HCT116 (cell line): ENCODE results near the gene MCCD1. TPM values are rescaled to one million over a fixed set of nuclear protein-coding genes. Genes with fewer than 3 reads are reported as not detected.

Source experiments
- ATAC-seq: fragments of 200-7000 bp; cut with Tn5 transposase; 2 replicates; pipeline ENCODE4 v1.9.1; 2020; ENCODE audit warnings: mild to moderate bottlenecking, moderate library complexity
- BruUV-seq: library from RNA; stranded (reverse); fragments of 400-500 nt; replicated peaks from 2 replicates; lab custom pipeline; 2021; lab: Mats Ljungman, UMichigan
- CTCF ChIA-PET: fragments of 300-600 bp; sonication (Branson Sonifier 250); formaldehyde crosslinking; loops from one replicate; lab custom pipeline; 2021; ENCODE audit warnings: antibody characterized with exemption; lab: Charles Lee
- POLR2A ChIA-PET: fragments of 300-600, 350-600 bp; sonication (Branson Sonifier 250); formaldehyde crosslinking; loops from one replicate; lab custom pipeline; 2021; ENCODE audit warnings: antibody characterized with exemption; lab: Charles Lee
- RAD21 ChIA-PET, 2 experiments: fragments of 300-600 bp; sonication (Branson Sonifier 250); formaldehyde crosslinking; loops; one replicate each; lab custom pipeline; 2023; ENCODE audit warnings: low total read pairs in 2 of 2; ENCODE audit not compliant: uncharacterized antibody in 2 of 2, unreplicated experiment in 2 of 2, low non-redundant PET in 1 of 2; lab: Charles Lee
- DNase-seq: peaks from one replicate; pipeline ENCODE4 v3.0.0-alpha.2; 2010; ENCODE audit warnings: low read depth, low spot score
- H2AFZ ChIP-seq: fragments of 200-600 bp; shearing (Covaris generic), sonication (generic); 2 replicates; pipeline ENCODE4 v1.6.1; 2017; ENCODE audit warnings: low read depth, mixed run types, mixed read lengths, antibody characterized with exemption, low read length; ENCODE audit not compliant: poor library complexity, severe bottlenecking
- H3K27ac ChIP-seq: 2 replicates; pipeline ENCODE4 v1.5.1; 2012; ENCODE audit warnings: low read depth, low read length
- H3K27me3 ChIP-seq: fragments of 200-600 bp; sonication (generic); 2 replicates; pipeline ENCODE4 v1.6.1; 2016; ENCODE audit warnings: mixed run types, low read length, mixed read lengths; ENCODE audit not compliant: insufficient read depth
- H3K36me3 ChIP-seq, 2 experiments: fragments of 200-500 bp in 1 of 2; fragments of 200-600 bp in 1 of 2; sonication (Bioruptor generic) in 1 of 2; sonication (generic) in 1 of 2; 2 replicates each; pipeline versions ENCODE4 v1.5.1 to v1.6.1; 2014 to 2016; ENCODE audit warnings: low read length in 2 of 2, inconsistent platforms in 1 of 2, mixed read lengths in 1 of 2, mixed run types in 1 of 2; ENCODE audit not compliant: insufficient read depth in 2 of 2, control insufficient read depth in 1 of 2
- H3K4me1 ChIP-seq, 2 experiments: fragments of 200-600 bp in 1 of 2; sonication (generic) in 1 of 2; 2 replicates each; pipeline versions ENCODE4 v1.5.1 to v1.6.1; 2012 to 2017; ENCODE audit warnings: low read length in 2 of 2, inconsistent platforms in 1 of 2, mild to moderate bottlenecking in 1 of 2, mixed read lengths in 1 of 2, mixed run types in 1 of 2, moderate library complexity in 1 of 2; ENCODE audit not compliant: insufficient read depth in 2 of 2, control insufficient read depth in 1 of 2
- H3K4me2 ChIP-seq: fragments of 200-600 bp; sonication (generic); 2 replicates; pipeline ENCODE4 v1.6.1; 2017; ENCODE audit warnings: mixed run types, low read length, mixed read lengths
- H3K4me3 ChIP-seq, 2 experiments: fragments of 200-600 bp in 1 of 2; sonication (generic) in 1 of 2; replicated peaks in 1 of 2; 2 replicates each; pipeline ENCODE4 v1.5.1; 2011 to 2016; ENCODE audit warnings: low read length in 2 of 2, control low read depth in 1 of 2, low read depth in 1 of 2, mild to moderate bottlenecking in 1 of 2, mixed read lengths in 1 of 2, mixed run types in 1 of 2
- H3K79me2 ChIP-seq: fragments of 200-600 bp; sonication (generic); 2 replicates; pipeline ENCODE4 v1.6.1; 2017; ENCODE audit warnings: mild to moderate bottlenecking, mixed run types, low read length, moderate library complexity, mixed read lengths; ENCODE audit not compliant: insufficient read depth
- H3K9ac ChIP-seq: fragments of 200-600 bp; sonication (generic); 2 replicates; pipeline ENCODE4 v1.6.1; 2016; ENCODE audit warnings: low read length, mixed read lengths
- H3K9me2 ChIP-seq: fragments of 200-600 bp; sonication (generic), shearing (Covaris generic); 2 replicates; pipeline ENCODE4 v1.6.1; 2017; ENCODE audit warnings: mixed run types, mild to moderate bottlenecking, moderate library complexity; ENCODE audit not compliant: insufficient read depth
- H3K9me3 ChIP-seq, 2 experiments: fragments of 200-500 bp in 1 of 2; fragments of 200-600 bp in 1 of 2; sonication (Bioruptor generic) in 1 of 2; sonication (generic) in 1 of 2; 2 replicates each; pipeline ENCODE4 v1.6.1; 2014 to 2017; ENCODE audit warnings: low read length in 2 of 2, mixed read lengths in 2 of 2, inconsistent platforms in 1 of 2, low read depth in 1 of 2, mild to moderate bottlenecking in 1 of 2, mixed run types in 1 of 2, moderate library complexity in 1 of 2; ENCODE audit not compliant: control insufficient read depth in 1 of 2, insufficient read depth in 1 of 2
- H4K20me1 ChIP-seq: fragments of 200-600 bp; sonication (generic), shearing (Covaris generic); 2 replicates; pipeline ENCODE4 v1.6.1; 2017; ENCODE audit warnings: mixed run types, mild to moderate bottlenecking, moderate library complexity; ENCODE audit not compliant: insufficient read depth
- CBX3 ChIP-seq: IDR thresholded peaks from 2 replicates; pipeline ENCODE4 v1.6.1; 2012; ENCODE audit warnings: low read depth
- CEBPB ChIP-seq: IDR thresholded peaks from 2 replicates; pipeline ENCODE4 v1.6.1; 2012; ENCODE audit warnings: low read depth
- EGR1 ChIP-seq: IDR thresholded peaks from 2 replicates; pipeline ENCODE4 v1.6.1; 2012; ENCODE audit warnings: low read depth
- EZH2 ChIP-seq: fragments of 200-600 bp; sonication (generic); IDR thresholded peaks from 2 replicates; pipeline ENCODE4 v1.6.1; 2017; ENCODE audit warnings: antibody characterized with exemption, mixed run types
- EZH2phosphoT487 ChIP-seq: fragments of 200-600 bp; IDR thresholded peaks from 2 replicates; pipeline ENCODE4 v1.6.1; 2018; ENCODE audit warnings: antibody characterized with exemption, borderline replicate concordance
- JUND ChIP-seq: IDR thresholded peaks from 2 replicates; pipeline ENCODE4 v1.6.1; 2012
- POLR2A ChIP-seq: IDR thresholded peaks from 2 replicates; pipeline ENCODE4 v1.7.0; 2011; ENCODE audit warnings: borderline replicate concordance; ENCODE audit not compliant: insufficient read depth, insufficient read length; ENCODE audit errors: extremely low read depth
- RAD21 ChIP-seq: IDR thresholded peaks from 2 replicates; pipeline ENCODE4 v1.6.1; 2012; ENCODE audit warnings: low read depth, mild to moderate bottlenecking
- SIN3A ChIP-seq: IDR thresholded peaks from 2 replicates; pipeline ENCODE4 v1.6.1; 2012; ENCODE audit warnings: low read depth
- SRF ChIP-seq: IDR thresholded peaks from 2 replicates; pipeline ENCODE4 v1.6.1; 2012; ENCODE audit warnings: low read depth
- TCF7L2 ChIP-seq: IDR thresholded peaks from 2 replicates; pipeline ENCODE4 v1.7.0; 2011; ENCODE audit warnings: borderline replicate concordance, inconsistent platforms; ENCODE audit not compliant: insufficient read depth, insufficient read length; ENCODE audit errors: extremely low read depth
- ZNF274 ChIP-seq: fragments of 200-500 bp; sonication (Bioruptor generic); IDR thresholded peaks from 2 replicates; pipeline ENCODE4 v1.6.1; 2014; ENCODE audit warnings: mild to moderate bottlenecking, low read depth, low read length, inconsistent platforms
- intact Hi-C: fragments of 100-400 bp; cut with micrococcal nuclease; formaldehyde crosslinking; loops from 2 replicates; pipeline ENCODE4 v1.10.0; 2022
- total RNA-seq: library from RNA; stranded (reverse); gene quantifications from one replicate; pipeline ENCODE4 v1.2.1, GENCODE V29; 2021; ENCODE audit not compliant: unreplicated experiment
- TF ChIP-seq, protein P1 (sequence below): IDR thresholded peaks from 2 replicates; pipeline ENCODE4 v1.6.1; 2012
- TF ChIP-seq, protein P2 (sequence below), 3 experiments: fragments of 200-600 bp in 1 of 3; sonication (generic) in 1 of 3; IDR thresholded peaks in 2 of 3; conservative IDR thresholded peaks in 1 of 3; 2 replicates each; pipeline ENCODE4 v1.5.1; 2012 to 2017; ENCODE audit warnings: low read depth in 2 of 3, low read length in 2 of 3, antibody characterized with exemption in 1 of 3, borderline replicate concordance in 1 of 3, control low read depth in 1 of 3, mild to moderate bottlenecking in 1 of 3, mixed read lengths in 1 of 3, mixed run types in 1 of 3, moderate library complexity in 1 of 3; ENCODE audit not compliant: insufficient read depth in 1 of 3
- TF ChIP-seq, protein P3 (sequence below): IDR thresholded peaks from 2 replicates; pipeline ENCODE4 v1.6.1; 2012; ENCODE audit warnings: low read depth
- TF ChIP-seq, protein P4 (sequence below): IDR thresholded peaks from 2 replicates; pipeline ENCODE4 v1.6.1; 2012

The MCCD1 gene
- total RNA-seq, 1 experiment from 2014 or later: not detected

DNA sequence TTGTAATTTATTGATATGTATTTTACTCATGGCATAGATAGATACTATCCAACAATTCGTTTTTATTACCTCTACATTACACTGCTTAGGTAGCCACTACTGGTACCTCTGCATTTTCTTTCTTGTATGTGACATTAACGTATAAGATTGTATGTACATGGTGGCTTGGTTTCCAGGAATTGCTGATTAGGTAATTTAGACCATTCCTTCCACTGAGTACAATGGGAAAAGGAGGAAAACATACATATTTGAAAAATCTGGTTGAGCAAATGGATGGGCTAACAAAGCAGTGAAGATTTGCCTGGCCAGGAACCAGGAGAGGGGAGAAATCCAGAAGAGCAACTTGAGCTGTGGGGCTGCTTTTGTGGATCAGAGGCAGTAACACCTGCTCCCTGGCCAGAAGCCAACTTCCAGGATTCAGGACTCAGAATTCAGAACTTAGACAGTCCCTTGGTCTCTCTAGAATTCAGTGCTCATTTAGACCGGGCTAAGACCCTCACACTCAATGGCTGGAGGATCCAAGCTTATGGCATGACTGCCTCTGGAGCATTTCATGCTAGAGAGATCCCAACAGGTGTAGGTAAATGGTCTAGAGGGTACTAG, 48.7 kb upstream of the MCCD1 start:
- H3K9me3 ChIP-seq: no peaks in the 10 kb centered on the region
- no TSS peak for BruUV-seq
- no peak for DNase-seq
- ATAC-seq: no peak
- peaks cover 3 to 4% of the 10 kb centered on the region in 2 experiments for H3K4me1 ChIP-seq
- H3K79me2 ChIP-seq: no peaks in the 10 kb centered on the region
- ChIA-PET RAD21 (no interaction called here), CTCF (no interaction called here), POLR2A (no interaction called here)
- H3K27ac ChIP-seq: no peak overlapping the region
- no peak overlapping the region for H2AFZ ChIP-seq
- H3K9ac ChIP-seq: no peak overlapping the region
- no peaks in the 10 kb centered on the region for H3K9me2 ChIP-seq
- intact Hi-C loops: no loop called here
- no peaks in the 10 kb centered on the region for H4K20me1 ChIP-seq
- TF ChIP-seq SIN3A (no peak), TCF7L2 (no peak), CEBPB (no peak), EZH2phosphoT487 (no peak), EGR1 (no peak), EZH2 (no peak), CBX3 (no peak), RAD21 (no peak), SRF (no peak), ZNF274 (no peak), POLR2A (no peak), JUND (no peak)
- TF ChIP-seq, protein P1, sequence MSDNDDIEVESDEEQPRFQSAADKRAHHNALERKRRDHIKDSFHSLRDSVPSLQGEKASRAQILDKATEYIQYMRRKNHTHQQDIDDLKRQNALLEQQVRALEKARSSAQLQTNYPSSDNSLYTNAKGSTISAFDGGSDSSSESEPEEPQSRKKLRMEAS: no peak
- TF ChIP-seq, protein P2, sequence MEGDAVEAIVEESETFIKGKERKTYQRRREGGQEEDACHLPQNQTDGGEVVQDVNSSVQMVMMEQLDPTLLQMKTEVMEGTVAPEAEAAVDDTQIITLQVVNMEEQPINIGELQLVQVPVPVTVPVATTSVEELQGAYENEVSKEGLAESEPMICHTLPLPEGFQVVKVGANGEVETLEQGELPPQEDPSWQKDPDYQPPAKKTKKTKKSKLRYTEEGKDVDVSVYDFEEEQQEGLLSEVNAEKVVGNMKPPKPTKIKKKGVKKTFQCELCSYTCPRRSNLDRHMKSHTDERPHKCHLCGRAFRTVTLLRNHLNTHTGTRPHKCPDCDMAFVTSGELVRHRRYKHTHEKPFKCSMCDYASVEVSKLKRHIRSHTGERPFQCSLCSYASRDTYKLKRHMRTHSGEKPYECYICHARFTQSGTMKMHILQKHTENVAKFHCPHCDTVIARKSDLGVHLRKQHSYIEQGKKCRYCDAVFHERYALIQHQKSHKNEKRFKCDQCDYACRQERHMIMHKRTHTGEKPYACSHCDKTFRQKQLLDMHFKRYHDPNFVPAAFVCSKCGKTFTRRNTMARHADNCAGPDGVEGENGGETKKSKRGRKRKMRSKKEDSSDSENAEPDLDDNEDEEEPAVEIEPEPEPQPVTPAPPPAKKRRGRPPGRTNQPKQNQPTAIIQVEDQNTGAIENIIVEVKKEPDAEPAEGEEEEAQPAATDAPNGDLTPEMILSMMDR (IDR thresholded peaks at IDR 0.05 in 2 of 3, conservative IDR thresholded peaks at IDR 0.05 in 1 of 3; ENCODE audit: borderline replicate concordance in 1 of 3, insufficient read depth in 1 of 3, low read depth in 2 of 3, low read length in 2 of 3): no peak
- TF ChIP-seq, protein P3, sequence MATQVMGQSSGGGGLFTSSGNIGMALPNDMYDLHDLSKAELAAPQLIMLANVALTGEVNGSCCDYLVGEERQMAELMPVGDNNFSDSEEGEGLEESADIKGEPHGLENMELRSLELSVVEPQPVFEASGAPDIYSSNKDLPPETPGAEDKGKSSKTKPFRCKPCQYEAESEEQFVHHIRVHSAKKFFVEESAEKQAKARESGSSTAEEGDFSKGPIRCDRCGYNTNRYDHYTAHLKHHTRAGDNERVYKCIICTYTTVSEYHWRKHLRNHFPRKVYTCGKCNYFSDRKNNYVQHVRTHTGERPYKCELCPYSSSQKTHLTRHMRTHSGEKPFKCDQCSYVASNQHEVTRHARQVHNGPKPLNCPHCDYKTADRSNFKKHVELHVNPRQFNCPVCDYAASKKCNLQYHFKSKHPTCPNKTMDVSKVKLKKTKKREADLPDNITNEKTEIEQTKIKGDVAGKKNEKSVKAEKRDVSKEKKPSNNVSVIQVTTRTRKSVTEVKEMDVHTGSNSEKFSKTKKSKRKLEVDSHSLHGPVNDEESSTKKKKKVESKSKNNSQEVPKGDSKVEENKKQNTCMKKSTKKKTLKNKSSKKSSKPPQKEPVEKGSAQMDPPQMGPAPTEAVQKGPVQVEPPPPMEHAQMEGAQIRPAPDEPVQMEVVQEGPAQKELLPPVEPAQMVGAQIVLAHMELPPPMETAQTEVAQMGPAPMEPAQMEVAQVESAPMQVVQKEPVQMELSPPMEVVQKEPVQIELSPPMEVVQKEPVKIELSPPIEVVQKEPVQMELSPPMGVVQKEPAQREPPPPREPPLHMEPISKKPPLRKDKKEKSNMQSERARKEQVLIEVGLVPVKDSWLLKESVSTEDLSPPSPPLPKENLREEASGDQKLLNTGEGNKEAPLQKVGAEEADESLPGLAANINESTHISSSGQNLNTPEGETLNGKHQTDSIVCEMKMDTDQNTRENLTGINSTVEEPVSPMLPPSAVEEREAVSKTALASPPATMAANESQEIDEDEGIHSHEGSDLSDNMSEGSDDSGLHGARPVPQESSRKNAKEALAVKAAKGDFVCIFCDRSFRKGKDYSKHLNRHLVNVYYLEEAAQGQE: no peak
- TF ChIP-seq, protein P4, sequence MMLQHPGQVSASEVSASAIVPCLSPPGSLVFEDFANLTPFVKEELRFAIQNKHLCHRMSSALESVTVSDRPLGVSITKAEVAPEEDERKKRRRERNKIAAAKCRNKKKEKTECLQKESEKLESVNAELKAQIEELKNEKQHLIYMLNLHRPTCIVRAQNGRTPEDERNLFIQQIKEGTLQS: no peak
- TF ChIP-seq, all 23 proteins: peak for 0
- Histone ChIP-seq H3K4me2 (no peak overlapping the region), H3K36me3 (no peaks in the 10 kb centered on the region), H3K27me3 (no peaks in the 10 kb centered on the region), H3K4me3 (no peak overlapping the region)
